ENCODE data around the gene FRY. TPM values are rescaled to one million over a fixed set of nuclear protein-coding genes. Genes with fewer than 3 reads are reported as not detected.

FRY gene
- total and polyA plus RNA-seq, 10 of the 15 experiments (the other 5 are each of a cell fraction or from before 2014, with no cell fraction given), result 0.18 to 1.4 (median 0.30) TPM

DNA sequence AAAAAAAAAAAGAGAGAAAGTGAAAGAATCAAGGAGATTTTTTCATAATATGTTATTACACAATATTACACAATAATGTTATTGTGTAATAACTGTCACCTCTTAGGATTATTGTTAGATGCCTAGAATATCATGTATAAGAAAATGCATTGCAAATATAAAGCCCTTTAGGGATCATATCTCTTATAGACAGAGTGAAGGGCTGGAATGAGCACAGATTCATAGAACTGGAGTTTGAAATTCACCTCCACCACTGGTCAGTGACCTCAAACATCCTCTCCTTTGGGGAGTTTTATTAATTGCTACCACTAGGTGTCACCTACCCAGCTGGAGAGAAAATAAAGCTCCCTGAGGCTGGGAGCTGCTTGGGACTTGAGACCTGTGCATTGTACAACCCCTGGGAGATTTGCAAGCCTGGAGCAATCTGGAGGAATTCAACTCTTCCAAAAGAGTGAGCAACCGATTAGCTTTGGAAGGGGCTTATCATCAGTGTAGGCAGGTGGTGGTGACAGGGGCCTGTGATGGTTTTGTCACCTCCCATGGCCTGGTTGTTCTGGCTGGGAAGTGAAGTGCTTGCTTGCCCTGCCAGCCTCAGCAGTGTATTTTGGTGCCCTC is 30.3 kb upstream of the FRY start:
- Histone ChIP-seq H4K20me1 (ENCODE audit: control insufficient read depth, insufficient read depth) (no peaks in the 10 kb centered on the region), H3K4me2 (ENCODE audit: control insufficient read depth, insufficient read depth) (no peak overlapping the region), H2AFZ (ENCODE audit: control insufficient read depth, low read depth, low read length) (no peak overlapping the region), H3K4me3 (no peak overlapping the region), H3K79me2 (ENCODE audit: control insufficient read depth, insufficient read depth, low read length) (no peaks in the 10 kb centered on the region), H3K27ac (ENCODE audit: control insufficient read depth, insufficient read depth) (no peak overlapping the region), H3K36me3 (ENCODE audit: control insufficient read depth in 2 of 2, insufficient read depth in 2 of 2, low read length in 1 of 2) (no peaks in the 10 kb centered on the region), H3K9me3 (replicated peaks; ENCODE audit: control insufficient read depth, insufficient read depth, low read length) (no peaks in the 10 kb centered on the region), H3K4me1 (ENCODE audit: control insufficient read depth, insufficient read depth, low read length) (no peaks in the 10 kb centered on the region), H3K27me3 (replicated peaks in 1 of 2; ENCODE audit: control insufficient read depth in 2 of 2, insufficient read depth in 2 of 2, low read length in 1 of 2) (no peaks in the 10 kb centered on the region), H3K9ac (ENCODE audit: control insufficient read depth, insufficient read depth, low read length) (no peak overlapping the region)
- FAIRE-seq (peak; percentile 92), DNase-seq (ENCODE audit: low read depth, low spot score) (no peak), ATAC-seq (peak; percentile 98)
- RAD21 ChIA-PET (ENCODE audit: unreplicated experiment), result interaction anchor here (0.8 to 1.6 kb wide), 4 partner anchors 35 to 124 kb away, joined by 3 to 19 read pairs (median 4); no protein-coding TSS in a partner anchor
- intact Hi-C loops (cut with micrococcal nuclease; ENCODE audit: unreplicated experiment) (loop anchor here (1.0 kb wide), 1 partner anchor 91 kb away; no protein-coding TSS in a partner anchor), in situ Hi-C loops (cut with MboI) (no loop called here)
- SMC1A ChIA-PET (ENCODE audit: uncharacterized antibody, unreplicated experiment), result interaction anchor here (0.7 to 1.6 kb wide), 9 partner anchors 14 to 440 kb away, joined by 3 to 13 read pairs (median 3); no protein-coding TSS in a partner anchor
- 0% methylated on average over 1 of the region's 1 CpG for WGBS (ENCODE audit: insufficient coverage, insufficient replicate concordance, low lambda C conversion rate, missing lambda C conversion rate)
- CTCF ChIA-PET, result interaction anchor here (0.7 to 1.7 kb wide), 14 partner anchors 10 to 580 kb away, joined by 3 to 15 read pairs (median 3); no protein-coding TSS in a partner anchor
- POLR2A ChIA-PET, result interaction anchor here (0.6 kb wide), 1 partner anchor 9 kb away, joined by 3 read pairs; no protein-coding TSS in a partner anchor
- no TSS peak for BruUV-seq (replicated peaks)
- TF ChIP-seq RUNX3 (IDR thresholded peaks at IDR 0.05; ENCODE audit: low read length), result peak; percentile 33
- TF ChIP-seq, protein P1, sequence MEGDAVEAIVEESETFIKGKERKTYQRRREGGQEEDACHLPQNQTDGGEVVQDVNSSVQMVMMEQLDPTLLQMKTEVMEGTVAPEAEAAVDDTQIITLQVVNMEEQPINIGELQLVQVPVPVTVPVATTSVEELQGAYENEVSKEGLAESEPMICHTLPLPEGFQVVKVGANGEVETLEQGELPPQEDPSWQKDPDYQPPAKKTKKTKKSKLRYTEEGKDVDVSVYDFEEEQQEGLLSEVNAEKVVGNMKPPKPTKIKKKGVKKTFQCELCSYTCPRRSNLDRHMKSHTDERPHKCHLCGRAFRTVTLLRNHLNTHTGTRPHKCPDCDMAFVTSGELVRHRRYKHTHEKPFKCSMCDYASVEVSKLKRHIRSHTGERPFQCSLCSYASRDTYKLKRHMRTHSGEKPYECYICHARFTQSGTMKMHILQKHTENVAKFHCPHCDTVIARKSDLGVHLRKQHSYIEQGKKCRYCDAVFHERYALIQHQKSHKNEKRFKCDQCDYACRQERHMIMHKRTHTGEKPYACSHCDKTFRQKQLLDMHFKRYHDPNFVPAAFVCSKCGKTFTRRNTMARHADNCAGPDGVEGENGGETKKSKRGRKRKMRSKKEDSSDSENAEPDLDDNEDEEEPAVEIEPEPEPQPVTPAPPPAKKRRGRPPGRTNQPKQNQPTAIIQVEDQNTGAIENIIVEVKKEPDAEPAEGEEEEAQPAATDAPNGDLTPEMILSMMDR (IDR thresholded peaks at IDR 0.05 in 2 of 3, conservative IDR thresholded peaks at IDR 0.05 in 1 of 3; ENCODE audit: control insufficient read depth in 2 of 3, extremely low read depth in 1 of 3, insufficient read depth in 1 of 3, low read depth in 3 of 3, low read length in 3 of 3), result peak; percentile 58 to 72 (median 61)
- TF ChIP-seq CBFB (IDR thresholded peaks at IDR 0.05; ENCODE audit: low read depth), result no peak
- TF ChIP-seq IKZF1 (conservative IDR thresholded peaks at IDR 0.05), result no peak
- no peak for TF ChIP-seq E2F4 (IDR thresholded peaks at IDR 0.05; ENCODE audit: low read depth, low read length)
- no peak for TF ChIP-seq FOXK2 (IDR thresholded peaks at IDR 0.05)
- peak; percentile 49; the same call in 1 of the 2 replicates for TF ChIP-seq SMC3 (IDR thresholded peaks at IDR 0.05; ENCODE audit: borderline replicate concordance, low read length)
- TF ChIP-seq HDAC2 (IDR thresholded peaks at IDR 0.05), result no peak
- TF ChIP-seq EGR1 (IDR thresholded peaks at IDR 0.05; ENCODE audit: borderline replicate concordance in 1 of 2, low read depth in 2 of 2, low read length in 2 of 2), result no peak
- no peak for TF ChIP-seq TBL1XR1 (IDR thresholded peaks at IDR 0.05; ENCODE audit: low read depth, low read length)
- TF ChIP-seq EZH2 (IDR thresholded peaks at IDR 0.05; ENCODE audit: borderline replicate concordance, control insufficient read depth, low read depth, low read length), result no peak
- TF ChIP-seq RAD21 (IDR thresholded peaks at IDR 0.05; ENCODE audit: insufficient read depth, low read depth, low read length), result peak; percentile 63
- TF ChIP-seq, protein P2, sequence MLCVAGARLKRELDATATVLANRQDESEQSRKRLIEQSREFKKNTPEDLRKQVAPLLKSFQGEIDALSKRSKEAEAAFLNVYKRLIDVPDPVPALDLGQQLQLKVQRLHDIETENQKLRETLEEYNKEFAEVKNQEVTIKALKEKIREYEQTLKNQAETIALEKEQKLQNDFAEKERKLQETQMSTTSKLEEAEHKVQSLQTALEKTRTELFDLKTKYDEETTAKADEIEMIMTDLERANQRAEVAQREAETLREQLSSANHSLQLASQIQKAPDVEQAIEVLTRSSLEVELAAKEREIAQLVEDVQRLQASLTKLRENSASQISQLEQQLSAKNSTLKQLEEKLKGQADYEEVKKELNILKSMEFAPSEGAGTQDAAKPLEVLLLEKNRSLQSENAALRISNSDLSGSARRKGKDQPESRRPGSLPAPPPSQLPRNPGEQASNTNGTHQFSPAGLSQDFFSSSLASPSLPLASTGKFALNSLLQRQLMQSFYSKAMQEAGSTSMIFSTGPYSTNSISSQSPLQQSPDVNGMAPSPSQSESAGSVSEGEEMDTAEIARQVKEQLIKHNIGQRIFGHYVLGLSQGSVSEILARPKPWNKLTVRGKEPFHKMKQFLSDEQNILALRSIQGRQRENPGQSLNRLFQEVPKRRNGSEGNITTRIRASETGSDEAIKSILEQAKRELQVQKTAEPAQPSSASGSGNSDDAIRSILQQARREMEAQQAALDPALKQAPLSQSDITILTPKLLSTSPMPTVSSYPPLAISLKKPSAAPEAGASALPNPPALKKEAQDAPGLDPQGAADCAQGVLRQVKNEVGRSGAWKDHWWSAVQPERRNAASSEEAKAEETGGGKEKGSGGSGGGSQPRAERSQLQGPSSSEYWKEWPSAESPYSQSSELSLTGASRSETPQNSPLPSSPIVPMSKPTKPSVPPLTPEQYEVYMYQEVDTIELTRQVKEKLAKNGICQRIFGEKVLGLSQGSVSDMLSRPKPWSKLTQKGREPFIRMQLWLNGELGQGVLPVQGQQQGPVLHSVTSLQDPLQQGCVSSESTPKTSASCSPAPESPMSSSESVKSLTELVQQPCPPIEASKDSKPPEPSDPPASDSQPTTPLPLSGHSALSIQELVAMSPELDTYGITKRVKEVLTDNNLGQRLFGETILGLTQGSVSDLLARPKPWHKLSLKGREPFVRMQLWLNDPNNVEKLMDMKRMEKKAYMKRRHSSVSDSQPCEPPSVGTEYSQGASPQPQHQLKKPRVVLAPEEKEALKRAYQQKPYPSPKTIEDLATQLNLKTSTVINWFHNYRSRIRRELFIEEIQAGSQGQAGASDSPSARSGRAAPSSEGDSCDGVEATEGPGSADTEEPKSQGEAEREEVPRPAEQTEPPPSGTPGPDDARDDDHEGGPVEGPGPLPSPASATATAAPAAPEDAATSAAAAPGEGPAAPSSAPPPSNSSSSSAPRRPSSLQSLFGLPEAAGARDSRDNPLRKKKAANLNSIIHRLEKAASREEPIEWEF (IDR thresholded peaks at IDR 0.05; ENCODE audit: insufficient replicate concordance, low read depth, low read length), result no peak
- TF ChIP-seq YBX1 (IDR thresholded peaks at IDR 0.05), result no peak
- TF ChIP-seq HCFC1 (IDR thresholded peaks at IDR 0.05; ENCODE audit: low read length), result no peak
- TF ChIP-seq FOS (IDR thresholded peaks at IDR 0.05; ENCODE audit: borderline replicate concordance, extremely low read depth, insufficient read length), result no peak
